ENCODE measurements around the gene TIMM10. TPM values are rescaled to one million over a fixed set of nuclear protein-coding genes. Genes with fewer than 3 reads are reported as not detected.

The TIMM10 gene
- 100 to 1,000 TPM in 1 of 2 donors, 10 to 100 TPM in 1; 56.4 to 125 TPM for total RNA-seq

GRCh38 chr11:57530596-57531507 lies at the start of gene TIMM10:
TIMM10 (minus strand) TSS chr11:57530754; CDS start chr11:57530189, 565 bp downstream.
- Mint-ChIP-seq H3K4me3 (peak within 1 kb of the TSS; percentile 99), H3K27me3 (no peaks in the 10 kb centered on the region), H3K36me3 (ENCODE audit: low read depth) (peaks cover 45% of the 10 kb centered on the region), H3K27ac (peak within 1 kb of the TSS; percentile 97), H3K4me1 (peaks cover 16% of the 10 kb centered on the region), H3K9me3 (no peaks in the 10 kb centered on the region)
- ATAC-seq (replicated peaks): peak; percentile 95

- Mint-ChIP-seq H3K27ac (no peak overlapping the region), H3K4me1 (peaks cover 5% of the 10 kb centered on the region), H3K36me3 (ENCODE audit: low read depth) (no peaks in the 10 kb centered on the region), H3K9me3 (no peaks in the 10 kb centered on the region), H3K4me3 (no peak overlapping the region), H3K27me3 (peaks cover 8% of the 10 kb centered on the region)
- ATAC-seq (replicated peaks): no peak
Measured at GRCh38 chr11:57574061-57574460, 43.5 kb upstream of the TIMM10 start.

GRCh38 chr11:57571606-57572005 lies 41.1 kb upstream of the TIMM10 start:
- H3K27me3 Mint-ChIP-seq: peaks cover 8% of the 10 kb centered on the region
- no peaks in the 10 kb centered on the region for H3K9me3 Mint-ChIP-seq
- no peak overlapping the region for H3K4me3 Mint-ChIP-seq
- H3K36me3 Mint-ChIP-seq (ENCODE audit: low read depth): peaks cover 5% of the 10 kb centered on the region
- peak overlapping the region; percentile 43 for H3K27ac Mint-ChIP-seq
- no peak for ATAC-seq (replicated peaks)
- H3K4me1 Mint-ChIP-seq: peaks cover 9% of the 10 kb centered on the region

- H3K4me1 Mint-ChIP-seq: peaks cover 22% of the 10 kb centered on the region
- no peak for ATAC-seq (replicated peaks)
- no peaks in the 10 kb centered on the region for H3K27me3 Mint-ChIP-seq
- H3K36me3 Mint-ChIP-seq (ENCODE audit: low read depth): peaks cover 30% of the 10 kb centered on the region
- H3K9me3 Mint-ChIP-seq: no peaks in the 10 kb centered on the region
- H3K4me3 Mint-ChIP-seq: peak overlapping the region; percentile 98
- H3K27ac Mint-ChIP-seq: peak overlapping the region; percentile 81
Measured at GRCh38 chr11:57568330-57568766, 37.8 kb upstream of the TIMM10 start.

GRCh38 chr11:57567515-57568329 lies 37.2 kb upstream of the TIMM10 start, which contains the start of gene UBE2L6:
UBE2L6 (minus strand) TSS chr11:57567672; CDS start chr11:57567611, 61 bp downstream.
- peaks cover 24% of the 10 kb centered on the region for H3K4me1 Mint-ChIP-seq
- no peaks in the 10 kb centered on the region for H3K27me3 Mint-ChIP-seq
- no peaks in the 10 kb centered on the region for H3K9me3 Mint-ChIP-seq
- ATAC-seq (replicated peaks): peak; percentile 85
- peaks cover 32% of the 10 kb centered on the region for H3K36me3 Mint-ChIP-seq (ENCODE audit: low read depth)
- peak within 1 kb of the TSS; percentile 98 for H3K27ac Mint-ChIP-seq
- peak within 1 kb of the TSS; percentile 98 for H3K4me3 Mint-ChIP-seq

- H3K4me3 Mint-ChIP-seq: peak overlapping the region; percentile 98
- no peaks in the 10 kb centered on the region for H3K9me3 Mint-ChIP-seq
- peak overlapping the region; percentile 98 for H3K27ac Mint-ChIP-seq
- peaks cover 28% of the 10 kb centered on the region for H3K4me1 Mint-ChIP-seq
- ATAC-seq (replicated peaks): peak; percentile 7
- H3K36me3 Mint-ChIP-seq (ENCODE audit: low read depth): peaks cover 36% of the 10 kb centered on the region
- no peaks in the 10 kb centered on the region for H3K27me3 Mint-ChIP-seq
Measured at GRCh38 chr11:57566905-57567514, 36.5 kb upstream of the TIMM10 start.

GRCh38 chr11:57566005-57566904 lies 35.7 kb upstream of the TIMM10 start:
- peak; percentile 58 for ATAC-seq (replicated peaks)
- H3K27ac Mint-ChIP-seq: peak overlapping the region; percentile 98
- H3K4me1 Mint-ChIP-seq: peaks cover 35% of the 10 kb centered on the region
- H3K27me3 Mint-ChIP-seq: no peaks in the 10 kb centered on the region
- no peaks in the 10 kb centered on the region for H3K9me3 Mint-ChIP-seq
- peak overlapping the region; percentile 98 for H3K4me3 Mint-ChIP-seq
- peaks cover 42% of the 10 kb centered on the region for H3K36me3 Mint-ChIP-seq (ENCODE audit: low read depth)

GRCh38 chr11:57562596-57562995 lies 32.0 kb upstream of the TIMM10 start:
- Mint-ChIP-seq H3K27me3 (no peaks in the 10 kb centered on the region), H3K4me3 (no peak overlapping the region), H3K4me1 (peaks cover 30% of the 10 kb centered on the region), H3K27ac (peak overlapping the region; percentile 98), H3K9me3 (no peaks in the 10 kb centered on the region), H3K36me3 (ENCODE audit: low read depth) (peaks cover 72% of the 10 kb centered on the region)
- no peak for ATAC-seq (replicated peaks)

- peaks cover 86% of the 10 kb centered on the region for H3K36me3 Mint-ChIP-seq (ENCODE audit: low read depth)
- H3K4me1 Mint-ChIP-seq: peaks cover 25% of the 10 kb centered on the region
- ATAC-seq (replicated peaks): no peak
- no peak overlapping the region for H3K4me3 Mint-ChIP-seq
- no peak overlapping the region for H3K27ac Mint-ChIP-seq
- H3K9me3 Mint-ChIP-seq: no peaks in the 10 kb centered on the region
- H3K27me3 Mint-ChIP-seq: no peaks in the 10 kb centered on the region
Measured at GRCh38 chr11:57560146-57560545, 29.6 kb upstream of the TIMM10 start.

- Mint-ChIP-seq H3K9me3 (no peaks in the 10 kb centered on the region), H3K36me3 (ENCODE audit: low read depth) (peaks cover 96% of the 10 kb centered on the region), H3K4me1 (peaks cover 1% of the 10 kb centered on the region), H3K27me3 (no peaks in the 10 kb centered on the region), H3K27ac (no peak overlapping the region), H3K4me3 (no peak overlapping the region)
- ATAC-seq (replicated peaks): no peak
Measured at GRCh38 chr11:57556041-57556440, 25.5 kb upstream of the TIMM10 start.

- H3K9me3 Mint-ChIP-seq: no peaks in the 10 kb centered on the region
- H3K27ac Mint-ChIP-seq: no peak overlapping the region
- no peaks in the 10 kb centered on the region for H3K4me1 Mint-ChIP-seq
Measured at GRCh38 chr11:57555393-57555792, 24.8 kb upstream of the TIMM10 start.

GRCh38 chr11:57552479-57552878 lies 21.9 kb upstream of the TIMM10 start:
- no peak overlapping the region for H3K4me3 Mint-ChIP-seq
- H3K4me1 Mint-ChIP-seq: no peaks in the 10 kb centered on the region
- H3K36me3 Mint-ChIP-seq (ENCODE audit: low read depth): peaks cover 96% of the 10 kb centered on the region
- no peak overlapping the region for H3K27ac Mint-ChIP-seq
- H3K9me3 Mint-ChIP-seq: no peaks in the 10 kb centered on the region
- no peak for ATAC-seq (replicated peaks)
- no peaks in the 10 kb centered on the region for H3K27me3 Mint-ChIP-seq

More at GRCh38 chr11:57555393-57555792, 24.8 kb upstream of the TIMM10 start:
- ATAC-seq (replicated peaks): no peak
- Mint-ChIP-seq H3K27me3 (no peaks in the 10 kb centered on the region), H3K36me3 (ENCODE audit: low read depth) (peaks cover 97% of the 10 kb centered on the region), H3K4me3 (no peak overlapping the region)

GRCh38 chr11:57551941-57552340 lies 21.4 kb upstream of the TIMM10 start:
- ATAC-seq (replicated peaks): no peak
- H3K27ac Mint-ChIP-seq: peak overlapping the region; percentile 15
- H3K9me3 Mint-ChIP-seq: no peaks in the 10 kb centered on the region

More at GRCh38 chr11:57551941-57552340, 21.4 kb upstream of the TIMM10 start:
- Mint-ChIP-seq H3K4me1 (no peaks in the 10 kb centered on the region), H3K36me3 (ENCODE audit: low read depth) (peaks cover 94% of the 10 kb centered on the region), H3K27me3 (no peaks in the 10 kb centered on the region), H3K4me3 (no peak overlapping the region)
